Measurements from ENCODE around the gene TMEM139. TPM values are rescaled to one million over a fixed set of nuclear protein-coding genes. Genes with fewer than 3 reads are reported as not detected.

Gene TMEM139
- total RNA-seq, 1 experiment from 2014 or later: not detected

DNA sequence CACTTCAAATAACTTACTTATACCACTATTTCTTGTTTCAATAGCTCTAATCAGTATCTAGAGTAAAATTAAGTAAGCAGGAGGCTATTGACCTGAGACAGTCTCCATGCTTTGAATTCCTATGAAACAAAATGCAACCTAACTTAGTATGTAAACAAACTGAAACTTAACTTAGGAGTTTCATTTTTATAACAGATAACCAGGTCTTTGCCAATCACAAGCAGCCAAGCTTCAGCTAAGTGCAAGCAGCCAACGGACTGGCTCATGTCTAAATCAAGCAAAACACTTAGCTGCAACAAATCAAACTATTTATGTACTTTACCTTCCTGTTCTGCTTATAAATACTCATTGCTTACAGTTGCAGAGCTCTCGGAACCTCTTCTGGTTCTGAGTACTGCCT is 25.9 kb upstream of the TMEM139 start:
- Histone ChIP-seq H3K27ac (ENCODE audit: low read depth, low read length, poor library complexity, severe bottlenecking) (no peak overlapping the region), H3K36me3 (ENCODE audit: insufficient read depth, low read length, poor library complexity, severe bottlenecking) (no peaks in the 10 kb centered on the region), H3K27me3 (replicated peaks; ENCODE audit: insufficient read depth, low read depth, low read length, poor library complexity) (no peaks in the 10 kb centered on the region), H3K9me3 (ENCODE audit: low read depth, low read length, poor library complexity, severe bottlenecking) (peaks cover 3% of the 10 kb centered on the region), H3K4me1 (ENCODE audit: insufficient read depth, low read length, poor library complexity, severe bottlenecking) (no peaks in the 10 kb centered on the region), H3K4me3 (ENCODE audit: low read depth, low read length, poor library complexity, severe bottlenecking) (no peak overlapping the region)
- intact Hi-C loops (cut with micrococcal nuclease; ENCODE audit: unreplicated experiment): no loop called here
- ChIA-PET POLR2A (ENCODE audit: low non-redundant PET) (no interaction called here), CTCF (no interaction called here)
- no TSS peak for BruUV-seq (replicated peaks)
- TF ChIP-seq, protein P1, sequence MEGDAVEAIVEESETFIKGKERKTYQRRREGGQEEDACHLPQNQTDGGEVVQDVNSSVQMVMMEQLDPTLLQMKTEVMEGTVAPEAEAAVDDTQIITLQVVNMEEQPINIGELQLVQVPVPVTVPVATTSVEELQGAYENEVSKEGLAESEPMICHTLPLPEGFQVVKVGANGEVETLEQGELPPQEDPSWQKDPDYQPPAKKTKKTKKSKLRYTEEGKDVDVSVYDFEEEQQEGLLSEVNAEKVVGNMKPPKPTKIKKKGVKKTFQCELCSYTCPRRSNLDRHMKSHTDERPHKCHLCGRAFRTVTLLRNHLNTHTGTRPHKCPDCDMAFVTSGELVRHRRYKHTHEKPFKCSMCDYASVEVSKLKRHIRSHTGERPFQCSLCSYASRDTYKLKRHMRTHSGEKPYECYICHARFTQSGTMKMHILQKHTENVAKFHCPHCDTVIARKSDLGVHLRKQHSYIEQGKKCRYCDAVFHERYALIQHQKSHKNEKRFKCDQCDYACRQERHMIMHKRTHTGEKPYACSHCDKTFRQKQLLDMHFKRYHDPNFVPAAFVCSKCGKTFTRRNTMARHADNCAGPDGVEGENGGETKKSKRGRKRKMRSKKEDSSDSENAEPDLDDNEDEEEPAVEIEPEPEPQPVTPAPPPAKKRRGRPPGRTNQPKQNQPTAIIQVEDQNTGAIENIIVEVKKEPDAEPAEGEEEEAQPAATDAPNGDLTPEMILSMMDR (conservative IDR thresholded peaks at IDR 0.05; ENCODE audit: low read depth, low read length): no peak
- TF ChIP-seq EZH2 (IDR thresholded peaks at IDR 0.05; ENCODE audit: borderline replicate concordance, low read depth, low read length, poor library complexity, severe bottlenecking): no peak
- DNase-seq (ENCODE audit: low spot score): no peak

DNA sequence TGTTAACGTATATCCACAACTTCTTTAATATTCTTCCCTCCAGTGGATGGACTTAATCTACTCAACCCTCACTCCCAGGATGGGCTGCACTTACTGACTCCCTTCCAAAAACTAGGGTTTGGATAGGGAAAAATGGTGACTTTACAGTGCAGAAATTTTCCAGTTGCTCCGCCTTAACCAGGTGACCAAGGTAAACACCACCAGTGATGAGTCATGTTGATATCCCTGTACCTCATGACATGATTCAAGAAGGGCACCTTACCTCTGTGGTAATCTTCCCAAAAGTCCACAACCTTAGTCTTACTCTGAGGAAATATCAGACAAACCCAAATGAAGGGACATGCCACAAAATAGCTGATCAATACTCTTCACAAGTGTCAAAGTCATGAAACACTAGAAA is 25.0 kb upstream of the TMEM139 start:
- H3K9me3 ChIP-seq (ENCODE audit: low read depth, low read length, poor library complexity, severe bottlenecking): no peaks in the 10 kb centered on the region
- no peak for TF ChIP-seq EZH2 (IDR thresholded peaks at IDR 0.05; ENCODE audit: borderline replicate concordance, low read depth, low read length, poor library complexity, severe bottlenecking)
- TF ChIP-seq, protein P1 (conservative IDR thresholded peaks at IDR 0.05; ENCODE audit: low read depth, low read length): no peak
- H3K27ac ChIP-seq (ENCODE audit: low read depth, low read length, poor library complexity, severe bottlenecking): no peak overlapping the region
- DNase-seq (ENCODE audit: low spot score): no peak
- no TSS peak for BruUV-seq (replicated peaks)
- no peaks in the 10 kb centered on the region for H3K27me3 ChIP-seq (replicated peaks; ENCODE audit: insufficient read depth, low read depth, low read length, poor library complexity)
- H3K4me1 ChIP-seq (ENCODE audit: insufficient read depth, low read length, poor library complexity, severe bottlenecking): no peaks in the 10 kb centered on the region
- intact Hi-C loops (cut with micrococcal nuclease; ENCODE audit: unreplicated experiment): no loop called here
- ChIA-PET CTCF (interaction anchor here (0.6 kb wide), 1 partner anchor 44 kb away, joined by 4 read pairs; no protein-coding TSS in a partner anchor), POLR2A (ENCODE audit: low non-redundant PET) (no interaction called here)
- H3K36me3 ChIP-seq (ENCODE audit: insufficient read depth, low read length, poor library complexity, severe bottlenecking): no peaks in the 10 kb centered on the region
- H3K4me3 ChIP-seq (ENCODE audit: low read depth, low read length, poor library complexity, severe bottlenecking): no peak overlapping the region

DNA sequence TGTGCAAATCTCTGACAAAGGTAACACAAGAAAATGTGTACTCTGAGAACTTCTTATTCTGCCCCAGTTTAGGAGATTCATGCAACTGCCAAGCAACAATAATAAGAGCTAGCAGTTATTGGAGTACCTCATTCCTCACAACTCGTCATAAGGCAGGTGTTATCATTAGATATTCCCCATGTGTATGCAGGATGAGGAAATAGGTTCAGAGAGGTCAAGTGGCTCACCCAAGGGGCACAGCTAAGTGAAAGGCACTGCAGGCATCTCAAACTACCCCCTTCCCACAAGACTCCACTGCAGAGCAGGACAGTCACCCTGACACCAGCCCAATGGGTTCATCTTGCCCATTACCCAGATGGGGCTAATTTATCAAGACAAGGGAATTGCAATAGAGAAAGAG is 22.9 kb upstream of the TMEM139 start:
- H3K4me3 ChIP-seq (ENCODE audit: low read depth, low read length, poor library complexity, severe bottlenecking): no peak overlapping the region
- no peaks in the 10 kb centered on the region for H3K4me1 ChIP-seq (ENCODE audit: insufficient read depth, low read length, poor library complexity, severe bottlenecking)
- BruUV-seq (replicated peaks): no TSS peak
- H3K9me3 ChIP-seq (ENCODE audit: low read depth, low read length, poor library complexity, severe bottlenecking): no peaks in the 10 kb centered on the region
- no peaks in the 10 kb centered on the region for H3K27me3 ChIP-seq (replicated peaks; ENCODE audit: insufficient read depth, low read depth, low read length, poor library complexity)
- intact Hi-C loops (cut with micrococcal nuclease; ENCODE audit: unreplicated experiment): no loop called here
- H3K27ac ChIP-seq (ENCODE audit: low read depth, low read length, poor library complexity, severe bottlenecking): no peak overlapping the region
- no peaks in the 10 kb centered on the region for H3K36me3 ChIP-seq (ENCODE audit: insufficient read depth, low read length, poor library complexity, severe bottlenecking)
- no peak for DNase-seq (ENCODE audit: low spot score)
- TF ChIP-seq EZH2 (IDR thresholded peaks at IDR 0.05; ENCODE audit: borderline replicate concordance, low read depth, low read length, poor library complexity, severe bottlenecking): no peak
- TF ChIP-seq, protein P1 (conservative IDR thresholded peaks at IDR 0.05; ENCODE audit: low read depth, low read length): no peak
- POLR2A ChIA-PET (ENCODE audit: low non-redundant PET): no interaction called here
- CTCF ChIA-PET: no interaction called here

Measured in A673 (cell line).